Esophagus squamous epithelium (tissue), 5 donors: ENCODE data around the gene PZP. TPM values are rescaled to one million over a fixed set of nuclear protein-coding genes. Genes with fewer than 3 reads are reported as not detected.

ENCODE experiments used
- DNase-seq: peaks from one replicate; lab custom pipeline; 2025; lab: John Stamatoyannopoulos, UW
- H3K27ac ChIP-seq, 4 donors: fragments of 200-600 bp; sonication (generic); one replicate each; pipeline ENCODE4 v1.5.1; 2016 to 2019; ENCODE audit warnings: mild to moderate bottlenecking in 1 of 4
- H3K27me3 ChIP-seq, 4 donors: fragments of 200-600 bp; sonication (generic); 1 replicate in 3 of 4; 2 replicates in 1 of 4; pipeline versions ENCODE4 v1.5.1 to v1.6.0; 2017 to 2021; ENCODE audit warnings: antibody characterized with exemption in 1 of 4
- H3K36me3 ChIP-seq, 3 donors: fragments of 200-600 bp; sonication (generic); one replicate each; pipeline ENCODE4 v1.5.1; 2016 to 2019
- H3K4me1 ChIP-seq, 3 donors: fragments of 200-600 bp; sonication (generic); one replicate each; pipeline ENCODE4 v1.5.1; 2017 to 2019
- H3K4me3 ChIP-seq, 4 donors: fragments of 200-600 bp; sonication (generic); 1 replicate in 3 of 4; 2 replicates in 1 of 4; pipeline ENCODE4 v1.5.1; 2016 to 2019; ENCODE audit warnings: mild to moderate bottlenecking in 2 of 4, moderate library complexity in 1 of 4
- H3K9me3 ChIP-seq, 3 donors: fragments of 200-600 bp; sonication (generic); one replicate each; pipeline ENCODE4 v1.5.1; 2016 to 2019
- CTCF ChIP-seq, 6 experiments: fragments of 450-650 bp in 4 of 6; fragments of 200-600 bp in 2 of 6; sonication (generic) in 2 of 6; IDR thresholded peaks; one replicate each; pipeline ENCODE4 v1.5.1; 2016 to 2019; ENCODE audit warnings: antibody characterized with exemption in 6 of 6, mild to moderate bottlenecking in 4 of 6, moderate library complexity in 4 of 6
- POLR2A ChIP-seq, 4 donors: fragments of 450-650 bp; IDR thresholded peaks; one replicate each; pipeline ENCODE4 v1.6.1; 2017; ENCODE audit warnings: antibody characterized with exemption in 4 of 4, mild to moderate bottlenecking in 4 of 4, moderate library complexity in 3 of 4
- WGBS, 2 donors: methylation state at CpG; one replicate each; pipeline ENCODE4 v1.1.5; 2018; 5-methylcytosine and 5-hydroxymethylcytosine counted together
- intact Hi-C: fragments of 100-400 bp; cut with DNase I; formaldehyde crosslinking; loops from one replicate; pipeline ENCODE4 v1.15.0; 2022
- total RNA-seq, 4 donors: library from RNA; depleted of rRNA; stranded (reverse); fragments of >200 nt; gene quantifications; one replicate each; pipeline ENCODE4 v1.1.0, GENCODE V29; 2016
- donor health status: DM: yes; HTN: yes; CAD: no.

The PZP gene
- total RNA-seq, 4 donors from 2014 or later = not detected

DNA sequence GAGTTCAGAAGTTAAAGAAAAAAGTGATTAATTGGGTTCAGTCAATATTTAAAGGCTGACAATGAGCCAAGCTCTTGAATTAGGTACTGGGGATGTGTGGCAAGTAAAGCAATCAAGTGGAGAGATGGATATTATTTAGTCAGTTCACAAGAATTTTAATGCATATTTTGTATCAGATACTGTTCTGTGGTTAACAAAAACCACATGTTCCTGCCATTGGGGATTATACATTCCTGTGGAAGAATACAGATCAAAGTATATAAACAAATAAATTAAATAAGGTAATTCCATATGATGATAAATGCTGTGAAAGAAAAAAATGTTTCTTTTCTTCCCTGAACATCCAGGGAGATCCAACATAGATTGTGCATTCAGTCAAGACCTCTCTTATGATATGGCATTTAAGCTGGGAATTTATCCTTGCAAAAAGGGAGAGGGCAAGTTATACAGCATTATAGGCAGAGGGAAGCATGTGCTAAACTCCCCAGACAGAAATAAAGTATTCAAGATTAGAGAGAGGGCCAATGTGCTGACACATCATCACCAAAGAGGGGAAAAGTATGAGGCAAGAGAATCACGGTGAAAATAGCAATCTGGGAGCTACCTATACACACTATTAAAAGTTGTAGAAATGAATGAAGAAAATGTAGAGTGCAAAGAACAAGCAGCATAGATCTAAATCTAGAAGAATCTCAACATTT is 74.8 kb downstream of the PZP start:
- WGBS, 2 donors = 52 to 54% methylated on average over 1 of the region's 1 CpG
- no peak overlapping the region for H3K27ac ChIP-seq

GRCh38 chr12:9132008-9132535 is 76.1 kb downstream of the PZP start:
- H3K4me1 ChIP-seq = peaks cover 0 to 4% (median 0%) of the 10 kb centered on the region in 3 donors
- intact Hi-C loops = no loop called here
- no peak for DNase-seq
- peak overlapping the region in 1 of 4 donors; percentile 10 for H3K27ac ChIP-seq
- WGBS, 2 donors = 15 to 31% methylated on average over 1 of the region's 1 CpG
- TF ChIP-seq POLR2A (IDR thresholded peaks at IDR 0.05) (no peak), CTCF (IDR thresholded peaks at IDR 0.05) (no peak)
- no peak overlapping the region for H3K4me3 ChIP-seq
- H3K9me3 ChIP-seq = no peaks in the 10 kb centered on the region
- no peaks in the 10 kb centered on the region for H3K36me3 ChIP-seq
- H3K27me3 ChIP-seq = no peaks in the 10 kb centered on the region

More for the DNA sequence above, 74.8 kb downstream of the PZP start:
- no peak for DNase-seq
- TF ChIP-seq POLR2A (IDR thresholded peaks at IDR 0.05) = no peak
- TF ChIP-seq CTCF (IDR thresholded peaks at IDR 0.05) = no peak
- intact Hi-C loops = no loop called here
- Histone ChIP-seq H3K4me1 (peaks cover 0 to 4% (median 0%) of the 10 kb centered on the region in 3 donors), H3K36me3 (no peaks in the 10 kb centered on the region), H3K27me3 (no peaks in the 10 kb centered on the region), H3K4me3 (no peak overlapping the region), H3K9me3 (no peaks in the 10 kb centered on the region)

GRCh38 chr12:9130244-9130643 is 78.0 kb downstream of the PZP start:
- 57 to 67% methylated on average over 2 of the region's 2 CpGs for WGBS, 2 donors
- intact Hi-C loops = no loop called here
- H3K9me3 ChIP-seq = no peaks in the 10 kb centered on the region
- no peak overlapping the region for H3K27ac ChIP-seq
- no peaks in the 10 kb centered on the region for H3K36me3 ChIP-seq
- peaks cover 0 to 4% (median 0%) of the 10 kb centered on the region in 3 donors for H3K4me1 ChIP-seq
- H3K27me3 ChIP-seq = no peaks in the 10 kb centered on the region
- TF ChIP-seq CTCF (IDR thresholded peaks at IDR 0.05) (no peak), POLR2A (IDR thresholded peaks at IDR 0.05) (no peak)
- H3K4me3 ChIP-seq = no peak overlapping the region
- no peak for DNase-seq

DNA sequence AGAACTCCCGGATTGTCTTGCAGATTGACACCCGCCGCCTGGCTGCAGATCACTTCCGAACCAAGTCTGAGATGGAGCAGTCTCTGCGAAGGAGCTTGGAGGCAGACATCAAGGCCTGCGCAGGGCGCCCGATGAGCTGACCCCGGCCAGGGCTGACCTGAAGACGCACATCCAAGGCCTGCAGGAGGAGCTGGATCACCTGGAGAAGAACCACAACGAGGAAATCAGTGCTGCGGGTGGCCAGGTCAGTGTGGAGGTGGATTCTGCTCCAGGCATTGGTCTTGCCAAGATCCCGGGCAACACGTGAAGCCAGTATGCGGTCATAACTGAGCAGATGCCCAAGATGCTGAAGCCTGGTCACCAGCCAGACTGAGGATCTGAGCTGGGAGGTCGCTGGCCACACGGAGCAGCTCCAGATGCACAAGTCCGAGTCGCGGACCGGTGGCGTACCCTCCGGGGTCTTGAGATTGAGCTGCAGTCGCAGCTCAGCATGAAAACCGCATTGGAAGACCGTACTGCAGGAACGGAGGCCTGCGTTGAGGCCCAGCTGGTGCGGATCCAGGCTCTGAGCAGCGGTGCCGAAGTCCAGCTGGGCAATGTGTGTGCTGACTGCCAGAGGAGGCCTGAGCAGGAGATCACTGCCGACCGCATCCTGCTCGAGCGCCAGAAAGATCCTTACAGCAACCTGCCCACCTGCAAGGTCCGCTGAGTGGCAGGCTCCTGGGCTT is 80.1 kb downstream of the PZP start:
- H3K9me3 ChIP-seq = no peaks in the 10 kb centered on the region
- no peak overlapping the region for H3K4me3 ChIP-seq
- no peak for TF ChIP-seq CTCF (IDR thresholded peaks at IDR 0.05)
- TF ChIP-seq POLR2A (IDR thresholded peaks at IDR 0.05) = no peak
- no peaks in the 10 kb centered on the region for H3K27me3 ChIP-seq
- peaks cover 0 to 13% (median 5%) of the 10 kb centered on the region in 3 donors for H3K4me1 ChIP-seq
- no peak for DNase-seq
- intact Hi-C loops = no loop called here
- H3K36me3 ChIP-seq = no peaks in the 10 kb centered on the region
- no peak overlapping the region for H3K27ac ChIP-seq
- WGBS, 2 donors = 87 to 91% methylated on average over 3 to 7 of the region's 36 CpGs

DNA sequence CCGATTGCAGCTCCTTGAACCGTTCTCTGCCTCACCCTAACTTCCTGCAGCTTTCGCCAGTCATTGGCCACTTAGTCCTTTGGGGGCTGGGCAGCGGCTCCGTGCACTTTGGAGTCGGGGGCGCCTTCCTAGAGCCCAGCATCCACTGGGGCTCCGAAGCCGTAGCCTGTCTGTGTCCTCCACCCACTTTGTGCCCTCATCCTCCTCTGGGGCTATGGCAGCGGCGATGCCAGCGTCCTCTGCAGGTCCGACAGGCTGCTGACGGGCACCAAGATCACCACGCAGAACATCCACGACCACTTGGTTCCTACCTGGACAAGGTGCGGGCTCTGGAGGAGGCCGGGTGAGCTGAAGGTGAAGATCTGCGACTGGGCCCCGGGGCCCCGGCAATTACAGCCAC is 80.7 kb downstream of the PZP start:
- TF ChIP-seq CTCF (IDR thresholded peaks at IDR 0.05) (no peak), POLR2A (IDR thresholded peaks at IDR 0.05) (no peak)
- intact Hi-C loops = no loop called here
- DNase-seq = no peak
- no peaks in the 10 kb centered on the region for H3K36me3 ChIP-seq
- no peaks in the 10 kb centered on the region for H3K9me3 ChIP-seq
- peaks cover 0 to 14% (median 5%) of the 10 kb centered on the region in 3 donors for H3K4me1 ChIP-seq
- no peak overlapping the region for H3K27ac ChIP-seq
- H3K4me3 ChIP-seq = no peak overlapping the region
- 87 to 95% methylated on average over 7 to 17 of the region's 21 CpGs for WGBS, 2 donors
- no peaks in the 10 kb centered on the region for H3K27me3 ChIP-seq
